ENCODE results near the gene ELMOD2. TPM values are rescaled to one million over a fixed set of nuclear protein-coding genes. Genes with fewer than 3 reads are reported as not detected.
A peak's percentile ranks its signal among the peaks of the same experiment; 100 is the strongest.

The ELMOD2 gene
- total and polyA plus RNA-seq, 2 of the 13 experiments (the other 11 are each of a cell fraction or from before 2014, with no cell fraction given): 10.2 to 38.1 TPM

DNA sequence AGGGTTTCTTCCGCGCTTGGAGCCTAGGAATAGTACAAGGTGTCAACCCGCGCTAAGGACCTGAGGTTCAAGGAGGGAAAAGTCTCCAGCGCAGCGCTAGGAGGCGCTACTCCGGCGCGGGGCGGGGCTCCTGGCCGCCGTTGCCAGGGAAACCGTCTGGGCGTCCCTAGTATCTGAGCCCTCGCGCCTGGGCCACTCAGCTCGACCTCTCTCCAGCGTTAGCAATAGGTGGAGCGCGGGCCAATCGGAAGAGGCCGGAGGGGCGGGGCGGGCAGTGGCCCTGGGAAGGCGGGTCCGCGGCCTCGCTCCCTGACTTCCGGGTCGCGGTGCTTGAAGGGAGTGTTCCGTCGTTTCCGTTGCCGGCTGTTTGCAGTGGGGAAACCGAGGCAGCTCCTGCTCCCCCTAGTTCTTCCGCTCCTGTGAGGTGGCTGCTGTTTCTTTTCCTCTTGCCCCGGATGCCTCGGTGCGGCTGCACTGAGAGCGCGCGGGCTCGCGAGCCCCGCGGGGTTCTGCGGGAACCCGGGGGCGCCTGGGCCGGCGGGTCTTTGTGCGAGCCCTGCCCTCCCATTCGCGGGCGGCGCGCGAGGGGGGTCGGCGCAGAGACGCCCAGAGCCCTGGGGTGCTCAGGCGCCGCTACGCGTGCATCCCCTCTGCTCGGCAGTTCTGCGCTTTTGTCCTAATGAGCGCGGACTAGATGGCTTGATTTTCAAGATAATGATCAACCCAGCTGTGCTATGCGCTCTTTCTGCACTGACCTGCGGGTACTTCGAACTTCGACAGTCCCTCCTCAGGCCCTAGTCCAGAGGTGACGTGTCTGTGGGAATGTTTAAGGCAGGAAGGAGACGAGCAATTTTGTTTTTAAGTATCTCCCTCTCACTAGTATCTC is at the start of gene ELMOD2 (continued):
- TF ChIP-seq ZNF446 (CRISPR knock-in tag; IDR thresholded peaks at IDR 0.05) (no peak), ZNF841 (CRISPR knock-in tag; IDR thresholded peaks at IDR 0.05; ENCODE audit: borderline replicate concordance) (no peak), U2AF2 (IDR thresholded peaks at IDR 0.05; ENCODE audit: low read depth, low read length) (0 out of 2 replicates have a peak, but pooled peaks have one; percentile 64), ATF7 (IDR thresholded peaks at IDR 0.05) (no peak), ATF7 (CRISPR knock-in tag; IDR thresholded peaks at IDR 0.05) (no peak), HOXA7 (CRISPR knock-in tag; IDR thresholded peaks at IDR 0.05) (no peak), ZNF121 (CRISPR knock-in tag; IDR thresholded peaks at IDR 0.05) (peak; percentile 81), ZNF17 (CRISPR knock-in tag; IDR thresholded peaks at IDR 0.05) (no peak), SOX6 (IDR thresholded peaks at IDR 0.05) (no peak), SOX6 (CRISPR knock-in tag; IDR thresholded peaks at IDR 0.05) (peak; percentile 50), ZNF234 (CRISPR knock-in tag; conservative IDR thresholded peaks at IDR 0.05) (no peak), ZNF431 (CRISPR knock-in tag; IDR thresholded peaks at IDR 0.05; ENCODE audit: borderline replicate concordance, low read depth) (no peak)
- TF ChIP-seq, protein P1, sequence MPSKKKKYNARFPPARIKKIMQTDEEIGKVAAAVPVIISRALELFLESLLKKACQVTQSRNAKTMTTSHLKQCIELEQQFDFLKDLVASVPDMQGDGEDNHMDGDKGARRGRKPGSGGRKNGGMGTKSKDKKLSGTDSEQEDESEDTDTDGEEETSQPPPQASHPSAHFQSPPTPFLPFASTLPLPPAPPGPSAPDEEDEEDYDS (CRISPR knock-in tag; IDR thresholded peaks at IDR 0.05): peak; percentile 64; the same call in 1 of the 2 replicates
- TF ChIP-seq, protein P2, sequence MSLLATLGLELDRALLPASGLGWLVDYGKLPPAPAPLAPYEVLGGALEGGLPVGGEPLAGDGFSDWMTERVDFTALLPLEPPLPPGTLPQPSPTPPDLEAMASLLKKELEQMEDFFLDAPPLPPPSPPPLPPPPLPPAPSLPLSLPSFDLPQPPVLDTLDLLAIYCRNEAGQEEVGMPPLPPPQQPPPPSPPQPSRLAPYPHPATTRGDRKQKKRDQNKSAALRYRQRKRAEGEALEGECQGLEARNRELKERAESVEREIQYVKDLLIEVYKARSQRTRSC (CRISPR knock-in tag; IDR thresholded peaks at IDR 0.05; ENCODE audit: low read depth): no peak
- TF ChIP-seq, protein P3, sequence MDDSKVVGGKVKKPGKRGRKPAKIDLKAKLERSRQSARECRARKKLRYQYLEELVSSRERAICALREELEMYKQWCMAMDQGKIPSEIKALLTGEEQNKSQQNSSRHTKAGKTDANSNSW (CRISPR knock-in tag; IDR thresholded peaks at IDR 0.05; ENCODE audit: borderline replicate concordance): no peak
- TF ChIP-seq, protein P4, sequence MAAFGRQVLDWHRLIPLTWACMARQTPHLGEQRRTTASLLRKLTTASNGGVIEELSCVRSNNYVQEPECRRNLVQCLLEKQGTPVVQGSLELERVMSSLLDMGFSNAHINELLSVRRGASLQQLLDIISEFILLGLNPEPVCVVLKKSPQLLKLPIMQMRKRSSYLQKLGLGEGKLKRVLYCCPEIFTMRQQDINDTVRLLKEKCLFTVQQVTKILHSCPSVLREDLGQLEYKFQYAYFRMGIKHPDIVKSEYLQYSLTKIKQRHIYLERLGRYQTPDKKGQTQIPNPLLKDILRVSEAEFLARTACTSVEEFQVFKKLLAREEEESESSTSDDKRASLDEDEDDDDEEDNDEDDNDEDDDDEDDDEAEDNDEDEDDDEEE (CRISPR knock-in tag; IDR thresholded peaks at IDR 0.05): no peak
- TF ChIP-seq, protein P5, sequence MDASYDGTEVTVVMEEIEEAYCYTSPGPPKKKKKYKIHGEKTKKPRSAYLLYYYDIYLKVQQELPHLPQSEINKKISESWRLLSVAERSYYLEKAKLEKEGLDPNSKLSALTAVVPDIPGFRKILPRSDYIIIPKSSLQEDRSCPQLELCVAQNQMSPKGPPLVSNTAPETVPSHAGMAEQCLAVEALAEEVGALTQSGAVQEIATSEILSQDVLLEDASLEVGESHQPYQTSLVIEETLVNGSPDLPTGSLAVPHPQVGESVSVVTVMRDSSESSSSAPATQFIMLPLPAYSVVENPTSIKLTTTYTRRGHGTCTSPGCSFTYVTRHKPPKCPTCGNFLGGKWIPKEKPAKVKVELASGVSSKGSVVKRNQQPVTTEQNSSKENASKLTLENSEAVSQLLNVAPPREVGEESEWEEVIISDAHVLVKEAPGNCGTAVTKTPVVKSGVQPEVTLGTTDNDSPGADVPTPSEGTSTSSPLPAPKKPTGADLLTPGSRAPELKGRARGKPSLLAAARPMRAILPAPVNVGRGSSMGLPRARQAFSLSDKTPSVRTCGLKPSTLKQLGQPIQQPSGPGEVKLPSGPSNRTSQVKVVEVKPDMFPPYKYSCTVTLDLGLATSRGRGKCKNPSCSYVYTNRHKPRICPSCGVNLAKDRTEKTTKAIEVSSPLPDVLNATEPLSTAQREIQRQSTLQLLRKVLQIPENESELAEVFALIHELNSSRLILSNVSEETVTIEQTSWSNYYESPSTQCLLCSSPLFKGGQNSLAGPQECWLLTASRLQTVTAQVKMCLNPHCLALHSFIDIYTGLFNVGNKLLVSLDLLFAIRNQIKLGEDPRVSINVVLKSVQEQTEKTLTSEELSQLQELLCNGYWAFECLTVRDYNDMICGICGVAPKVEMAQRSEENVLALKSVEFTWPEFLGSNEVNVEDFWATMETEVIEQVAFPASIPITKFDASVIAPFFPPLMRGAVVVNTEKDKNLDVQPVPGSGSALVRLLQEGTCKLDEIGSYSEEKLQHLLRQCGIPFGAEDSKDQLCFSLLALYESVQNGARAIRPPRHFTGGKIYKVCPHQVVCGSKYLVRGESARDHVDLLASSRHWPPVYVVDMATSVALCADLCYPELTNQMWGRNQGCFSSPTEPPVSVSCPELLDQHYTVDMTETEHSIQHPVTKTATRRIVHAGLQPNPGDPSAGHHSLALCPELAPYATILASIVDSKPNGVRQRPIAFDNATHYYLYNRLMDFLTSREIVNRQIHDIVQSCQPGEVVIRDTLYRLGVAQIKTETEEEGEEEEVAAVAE (CRISPR knock-in tag; IDR thresholded peaks at IDR 0.05; ENCODE audit: borderline replicate concordance): 0 out of 2 replicates have a peak, but pooled peaks have one; percentile 41
- TF ChIP-seq, protein P6, sequence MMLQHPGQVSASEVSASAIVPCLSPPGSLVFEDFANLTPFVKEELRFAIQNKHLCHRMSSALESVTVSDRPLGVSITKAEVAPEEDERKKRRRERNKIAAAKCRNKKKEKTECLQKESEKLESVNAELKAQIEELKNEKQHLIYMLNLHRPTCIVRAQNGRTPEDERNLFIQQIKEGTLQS (CRISPR knock-in tag; IDR thresholded peaks at IDR 0.05): no peak
- TF ChIP-seq, protein P7, sequence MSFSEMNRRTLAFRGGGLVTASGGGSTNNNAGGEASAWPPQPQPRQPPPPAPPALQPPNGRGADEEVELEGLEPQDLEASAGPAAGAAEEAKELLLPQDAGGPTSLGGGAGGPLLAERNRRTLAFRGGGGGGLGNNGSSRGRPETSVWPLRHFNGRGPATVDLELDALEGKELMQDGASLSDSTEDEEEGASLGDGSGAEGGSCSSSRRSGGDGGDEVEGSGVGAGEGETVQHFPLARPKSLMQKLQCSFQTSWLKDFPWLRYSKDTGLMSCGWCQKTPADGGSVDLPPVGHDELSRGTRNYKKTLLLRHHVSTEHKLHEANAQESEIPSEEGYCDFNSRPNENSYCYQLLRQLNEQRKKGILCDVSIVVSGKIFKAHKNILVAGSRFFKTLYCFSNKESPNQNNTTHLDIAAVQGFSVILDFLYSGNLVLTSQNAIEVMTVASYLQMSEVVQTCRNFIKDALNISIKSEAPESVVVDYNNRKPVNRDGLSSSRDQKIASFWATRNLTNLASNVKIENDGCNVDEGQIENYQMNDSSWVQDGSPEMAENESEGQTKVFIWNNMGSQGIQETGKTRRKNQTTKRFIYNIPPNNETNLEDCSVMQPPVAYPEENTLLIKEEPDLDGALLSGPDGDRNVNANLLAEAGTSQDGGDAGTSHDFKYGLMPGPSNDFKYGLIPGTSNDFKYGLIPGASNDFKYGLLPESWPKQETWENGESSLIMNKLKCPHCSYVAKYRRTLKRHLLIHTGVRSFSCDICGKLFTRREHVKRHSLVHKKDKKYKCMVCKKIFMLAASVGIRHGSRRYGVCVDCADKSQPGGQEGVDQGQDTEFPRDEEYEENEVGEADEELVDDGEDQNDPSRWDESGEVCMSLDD (CRISPR knock-in tag; IDR thresholded peaks at IDR 0.05; ENCODE audit: borderline replicate concordance): peak; percentile 18; the same call in 1 of the 2 replicates
